ENCODE results near the gene DNASE2. TPM values are rescaled to one million over a fixed set of nuclear protein-coding genes. Genes with fewer than 3 reads are reported as not detected.

Gene DNASE2
- total RNA-seq, 1 experiment from 2014 or later, result 78.9 TPM

GRCh38 chr19:12912571-12912970, 31.3 kb upstream of the DNASE2 start:
- BruUV-seq (replicated peaks), result no TSS peak
- intact Hi-C loops (cut with micrococcal nuclease; ENCODE audit: unreplicated experiment) (no loop called here), in situ Hi-C loops (cut with HindIII; ENCODE audit: low pct_unique_long_range_greater_than_20kb, low sequenced_read_pairs) (no loop called here)
- DNase-seq (ENCODE audit: low read depth, low spot score) (no peak), ATAC-seq (no peak)
- no peak for TF ChIP-seq SIN3A (IDR thresholded peaks at IDR 0.05; ENCODE audit: borderline replicate concordance, insufficient read depth, low read depth, low read length)
- no peak for TF ChIP-seq REST (IDR thresholded peaks at IDR 0.05; ENCODE audit: insufficient read depth in 1 of 2, low read depth in 2 of 2, low read length in 1 of 2)
- TF ChIP-seq CTCF (IDR thresholded peaks at IDR 0.05), result no peak
- TF ChIP-seq TCF7L2 (IDR thresholded peaks at IDR 0.05; ENCODE audit: low read depth, low read length), result no peak
- TF ChIP-seq POLR2AphosphoS5 (IDR thresholded peaks at IDR 0.05; ENCODE audit: low read depth, low read length), result no peak
- Histone ChIP-seq H3K4me3 (ENCODE audit: low read depth in 2 of 2, low read length in 2 of 2) (no peak overlapping the region), H3K36me3 (ENCODE audit: control insufficient read depth, insufficient read depth, low read length) (no peaks in the 10 kb centered on the region), H3K4me1 (ENCODE audit: control insufficient read depth, insufficient read depth, low read length) (no peaks in the 10 kb centered on the region), H3K27ac (ENCODE audit: low read length) (no peak overlapping the region), H3K9me3 (ENCODE audit: control insufficient read depth, insufficient read depth, low read depth, low read length) (no peaks in the 10 kb centered on the region), H3K27me3 (ENCODE audit: control insufficient read depth, insufficient read depth, low read length) (no peaks in the 10 kb centered on the region)
- POLR2A ChIA-PET, result no interaction called here
- CTCF ChIA-PET, result no interaction called here

GRCh38 chr19:12907166-12907565, 25.9 kb upstream of the DNASE2 start:
- Histone ChIP-seq H3K36me3 (ENCODE audit: control insufficient read depth, insufficient read depth, low read length) (no peaks in the 10 kb centered on the region), H3K4me3 (ENCODE audit: low read depth in 2 of 2, low read length in 2 of 2) (no peak overlapping the region), H3K9me3 (ENCODE audit: control insufficient read depth, insufficient read depth, low read depth, low read length) (no peaks in the 10 kb centered on the region), H3K27me3 (ENCODE audit: control insufficient read depth, insufficient read depth, low read length) (no peaks in the 10 kb centered on the region), H3K27ac (ENCODE audit: low read length) (no peak overlapping the region), H3K4me1 (ENCODE audit: control insufficient read depth, insufficient read depth, low read length) (no peaks in the 10 kb centered on the region)
- TF ChIP-seq SIN3A (IDR thresholded peaks at IDR 0.05; ENCODE audit: borderline replicate concordance, insufficient read depth, low read depth, low read length) (no peak), TCF7L2 (IDR thresholded peaks at IDR 0.05; ENCODE audit: low read depth, low read length) (no peak), POLR2AphosphoS5 (IDR thresholded peaks at IDR 0.05; ENCODE audit: low read depth, low read length) (no peak), CTCF (IDR thresholded peaks at IDR 0.05) (no peak), REST (IDR thresholded peaks at IDR 0.05; ENCODE audit: insufficient read depth in 1 of 2, low read depth in 2 of 2, low read length in 1 of 2) (no peak)
- ATAC-seq (no peak), DNase-seq (ENCODE audit: low read depth, low spot score) (no peak)
- intact Hi-C loops (cut with micrococcal nuclease; ENCODE audit: unreplicated experiment) (no loop called here), in situ Hi-C loops (cut with HindIII; ENCODE audit: low pct_unique_long_range_greater_than_20kb, low sequenced_read_pairs) (no loop called here)
- no TSS peak for BruUV-seq (replicated peaks)
- ChIA-PET POLR2A (no interaction called here), CTCF (no interaction called here)
